ENCODE results near the gene C2orf68. TPM values are rescaled to one million over a fixed set of nuclear protein-coding genes. Genes with fewer than 3 reads are reported as not detected.

The C2orf68 gene
- total RNA-seq, 1 donor from 2014 or later: 47.5 TPM

DNA sequence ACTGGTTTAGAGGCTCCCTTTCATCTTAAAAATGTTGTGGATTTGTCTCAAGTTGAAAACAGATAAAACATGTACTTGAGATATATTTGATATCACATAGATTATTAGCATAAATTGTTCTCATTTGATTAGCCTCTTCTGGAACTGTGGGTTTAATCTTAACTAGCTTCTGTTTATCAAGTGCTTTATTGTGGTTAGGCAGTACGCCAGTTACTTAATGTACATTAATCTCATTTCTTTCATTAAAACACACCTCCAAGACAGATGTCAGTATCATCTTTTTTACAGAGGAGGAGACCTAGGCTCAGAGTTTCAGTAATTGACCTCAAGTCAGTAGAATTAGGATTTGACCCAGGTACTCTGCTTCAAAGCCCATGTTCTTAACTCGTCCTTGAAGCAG, 34.3 kb upstream of the C2orf68 start:
- TF ChIP-seq, protein P1, sequence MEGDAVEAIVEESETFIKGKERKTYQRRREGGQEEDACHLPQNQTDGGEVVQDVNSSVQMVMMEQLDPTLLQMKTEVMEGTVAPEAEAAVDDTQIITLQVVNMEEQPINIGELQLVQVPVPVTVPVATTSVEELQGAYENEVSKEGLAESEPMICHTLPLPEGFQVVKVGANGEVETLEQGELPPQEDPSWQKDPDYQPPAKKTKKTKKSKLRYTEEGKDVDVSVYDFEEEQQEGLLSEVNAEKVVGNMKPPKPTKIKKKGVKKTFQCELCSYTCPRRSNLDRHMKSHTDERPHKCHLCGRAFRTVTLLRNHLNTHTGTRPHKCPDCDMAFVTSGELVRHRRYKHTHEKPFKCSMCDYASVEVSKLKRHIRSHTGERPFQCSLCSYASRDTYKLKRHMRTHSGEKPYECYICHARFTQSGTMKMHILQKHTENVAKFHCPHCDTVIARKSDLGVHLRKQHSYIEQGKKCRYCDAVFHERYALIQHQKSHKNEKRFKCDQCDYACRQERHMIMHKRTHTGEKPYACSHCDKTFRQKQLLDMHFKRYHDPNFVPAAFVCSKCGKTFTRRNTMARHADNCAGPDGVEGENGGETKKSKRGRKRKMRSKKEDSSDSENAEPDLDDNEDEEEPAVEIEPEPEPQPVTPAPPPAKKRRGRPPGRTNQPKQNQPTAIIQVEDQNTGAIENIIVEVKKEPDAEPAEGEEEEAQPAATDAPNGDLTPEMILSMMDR (IDR thresholded peaks at IDR 0.05; ENCODE audit: unreplicated experiment): no peak
- no peaks in the 10 kb centered on the region for H3K27me3 Mint-ChIP-seq (ENCODE audit: unreplicated experiment)
- no peaks in the 10 kb centered on the region for H3K9me3 Mint-ChIP-seq (ENCODE audit: unreplicated experiment)
- no peak overlapping the region for H3K4me3 Mint-ChIP-seq (ENCODE audit: unreplicated experiment)
- no peak for DNase-seq (ENCODE audit: low spot score)
- no peak overlapping the region for H3K27ac Mint-ChIP-seq (ENCODE audit: unreplicated experiment)
- peaks cover 10% of the 10 kb centered on the region for H3K4me1 Mint-ChIP-seq (ENCODE audit: unreplicated experiment)
- peaks cover 53% of the 10 kb centered on the region for H3K36me3 Mint-ChIP-seq (ENCODE audit: low read depth, unreplicated experiment)

DNA sequence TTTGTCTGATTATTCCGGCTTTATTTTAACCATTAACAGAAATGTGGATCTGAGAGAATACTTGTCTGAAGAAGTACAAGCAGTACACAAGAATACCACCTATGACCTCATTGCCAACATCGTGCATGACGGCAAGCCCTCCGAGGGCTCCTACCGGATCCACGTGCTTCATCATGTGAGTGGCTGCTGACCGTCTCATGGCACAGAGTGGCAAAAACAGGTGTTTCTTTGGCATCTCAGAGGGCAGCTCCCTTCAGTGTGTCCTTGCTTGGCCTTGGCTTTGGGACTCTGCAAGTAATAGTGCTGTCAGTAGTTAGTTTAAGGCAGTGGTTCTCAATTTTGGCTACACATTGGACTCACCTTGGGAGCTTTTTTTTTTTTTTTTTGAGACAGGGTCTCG, 33.0 kb upstream of the C2orf68 start:
- DNase-seq (ENCODE audit: low spot score): no peak
- H3K9me3 Mint-ChIP-seq (ENCODE audit: unreplicated experiment): no peaks in the 10 kb centered on the region
- no peaks in the 10 kb centered on the region for H3K27me3 Mint-ChIP-seq (ENCODE audit: unreplicated experiment)
- H3K4me1 Mint-ChIP-seq (ENCODE audit: unreplicated experiment): peaks cover 10% of the 10 kb centered on the region
- TF ChIP-seq, protein P1 (IDR thresholded peaks at IDR 0.05; ENCODE audit: unreplicated experiment): no peak
- H3K4me3 Mint-ChIP-seq (ENCODE audit: unreplicated experiment): no peak overlapping the region
- peaks cover 57% of the 10 kb centered on the region for H3K36me3 Mint-ChIP-seq (ENCODE audit: low read depth, unreplicated experiment)
- H3K27ac Mint-ChIP-seq (ENCODE audit: unreplicated experiment): no peak overlapping the region

GRCh38 chr2:85642725-85643124, 30.9 kb upstream of the C2orf68 start:
- H3K4me3 Mint-ChIP-seq (ENCODE audit: unreplicated experiment): no peak overlapping the region
- peaks cover 2% of the 10 kb centered on the region for H3K4me1 Mint-ChIP-seq (ENCODE audit: unreplicated experiment)
- no peaks in the 10 kb centered on the region for H3K9me3 Mint-ChIP-seq (ENCODE audit: unreplicated experiment)
- no peaks in the 10 kb centered on the region for H3K27me3 Mint-ChIP-seq (ENCODE audit: unreplicated experiment)
- H3K36me3 Mint-ChIP-seq (ENCODE audit: low read depth, unreplicated experiment): peaks cover 43% of the 10 kb centered on the region
- TF ChIP-seq, protein P1 (IDR thresholded peaks at IDR 0.05; ENCODE audit: unreplicated experiment): no peak
- no peak for DNase-seq (ENCODE audit: low spot score)
- H3K27ac Mint-ChIP-seq (ENCODE audit: unreplicated experiment): no peak overlapping the region

DNA sequence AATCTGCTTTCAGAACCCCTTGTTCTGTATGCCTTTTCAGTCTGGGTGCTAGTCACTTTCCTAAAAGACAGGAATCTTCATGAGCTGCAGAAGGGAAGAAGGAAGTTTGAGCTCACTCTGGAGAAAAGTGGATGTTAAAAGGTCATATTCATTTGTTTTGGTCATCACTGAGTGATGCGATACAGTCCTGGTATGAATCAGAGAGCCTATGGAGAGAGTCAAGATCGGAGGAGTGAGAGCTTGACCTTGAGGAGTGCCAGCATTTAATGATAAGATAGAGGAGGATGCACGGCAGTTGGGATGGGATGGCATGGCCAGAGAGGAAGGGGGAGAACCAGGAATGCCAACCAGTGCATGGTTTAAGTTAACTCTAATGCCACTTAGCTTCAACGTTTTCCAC, 23.8 kb upstream of the C2orf68 start:
- H3K4me1 Mint-ChIP-seq (ENCODE audit: unreplicated experiment): no peaks in the 10 kb centered on the region
- no peaks in the 10 kb centered on the region for H3K9me3 Mint-ChIP-seq (ENCODE audit: unreplicated experiment)
- H3K27me3 Mint-ChIP-seq (ENCODE audit: unreplicated experiment): no peaks in the 10 kb centered on the region
- TF ChIP-seq, protein P1 (IDR thresholded peaks at IDR 0.05; ENCODE audit: unreplicated experiment): no peak
- DNase-seq (ENCODE audit: low spot score): no peak
- peak overlapping the region; percentile 0 for H3K27ac Mint-ChIP-seq (ENCODE audit: unreplicated experiment)
- H3K36me3 Mint-ChIP-seq (ENCODE audit: low read depth, unreplicated experiment): peaks cover 40% of the 10 kb centered on the region
- H3K4me3 Mint-ChIP-seq (ENCODE audit: unreplicated experiment): peak overlapping the region; percentile 4

DNA sequence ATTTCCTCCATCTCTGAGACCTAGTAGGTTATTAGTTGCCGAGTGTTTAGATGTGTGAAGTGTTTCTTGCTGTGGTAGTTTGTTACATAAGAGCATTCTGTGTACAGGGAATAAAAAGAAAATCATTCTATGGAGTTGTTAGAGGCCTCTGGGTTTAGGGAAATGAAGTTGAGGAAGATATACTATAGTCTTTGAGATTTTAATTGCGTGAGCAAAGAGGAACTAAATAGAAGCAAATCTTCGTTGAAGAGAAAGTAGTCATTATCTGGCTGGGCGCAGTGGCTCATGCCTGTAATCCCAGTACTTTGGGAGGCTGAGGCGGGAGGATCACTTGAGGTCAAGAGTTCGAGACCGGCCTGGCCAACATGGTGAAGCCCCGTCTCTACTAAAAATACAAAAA, 23.1 kb upstream of the C2orf68 start:
- no peak overlapping the region for H3K4me3 Mint-ChIP-seq (ENCODE audit: unreplicated experiment)
- no peak overlapping the region for H3K27ac Mint-ChIP-seq (ENCODE audit: unreplicated experiment)
- H3K27me3 Mint-ChIP-seq (ENCODE audit: unreplicated experiment): no peaks in the 10 kb centered on the region
- peaks cover 44% of the 10 kb centered on the region for H3K36me3 Mint-ChIP-seq (ENCODE audit: low read depth, unreplicated experiment)
- TF ChIP-seq, protein P1 (IDR thresholded peaks at IDR 0.05; ENCODE audit: unreplicated experiment): no peak
- H3K9me3 Mint-ChIP-seq (ENCODE audit: unreplicated experiment): no peaks in the 10 kb centered on the region
- H3K4me1 Mint-ChIP-seq (ENCODE audit: unreplicated experiment): no peaks in the 10 kb centered on the region
- DNase-seq (ENCODE audit: low spot score): no peak
